Pancreas (tissue), 10 donors: ENCODE measurements around the gene LPO. TPM values are rescaled to one million over a fixed set of nuclear protein-coding genes. Genes with fewer than 3 reads are reported as not detected.

Experiments
- ATAC-seq, 4 donors: fragments of 200-7000 bp; cut with Tn5 transposase; one replicate each; pipeline versions ENCODE4 v1.8.0 to v1.9.1; 2020; ENCODE audit warnings: mild to moderate bottlenecking in 4 of 4, moderate library complexity in 4 of 4
- DNase-seq, 6 donors: peaks; one replicate each; pipeline ENCODE4 v3.0.0-alpha.2; 2020
- FAIRE-seq: peaks from 2 replicates; lab custom pipeline; 2012; peaks lifted over from hg19 to GRCh38; lab: Jason Lieb, UNC
- H3K27ac ChIP-seq, 4 donors: fragments of 200-600 bp; sonication (generic); 1 replicate in 3 of 4; 2 replicates in 1 of 4; pipeline versions ENCODE4 v1.5.0 to v1.8.0; 2020
- H3K27me3 ChIP-seq, 4 donors: fragments of 200-600 bp; one replicate each; pipeline ENCODE4 v1.8.0; 2021
- H3K36me3 ChIP-seq, 3 donors: fragments of 200-600 bp; sonication (generic) in 1 of 3; one replicate each; pipeline versions ENCODE4 v1.5.0 to v1.8.0; 2020 to 2021
- H3K4me1 ChIP-seq, 3 donors: fragments of 200-600 bp; one replicate each; pipeline ENCODE4 v1.8.0; 2021
- H3K4me3 ChIP-seq, 4 donors: fragments of 200-600 bp; sonication (generic) in 2 of 4; one replicate each; pipeline versions ENCODE4 v1.5.0 to v1.8.0; 2020 to 2021
- H3K9me3 ChIP-seq, 4 donors: fragments of 200-600 bp; one replicate each; pipeline ENCODE4 v1.8.0; 2021
- CTCF ChIP-seq, 4 donors: fragments of 200-600 bp; sonication (generic) in 3 of 4; IDR thresholded peaks; one replicate each; pipeline versions ENCODE4 v1.5.0 to v1.8.0; 2021; ENCODE audit warnings: antibody characterized with exemption in 4 of 4
- WGBS, 2 donors: extraction: QIAGEN DNeasy Blood & Tissue Kit; methylation state at CpG; one replicate each; pipeline ENCODE4 v1.1.7; 2013; 5-methylcytosine and 5-hydroxymethylcytosine counted together
- intact Hi-C, 3 donors: fragments of 100-400 bp; cut with DNase I; formaldehyde crosslinking; loops; one replicate each; pipeline versions ENCODE4 v1.11.1 to v1.14.2; 2022
- polyA plus RNA-seq, 2 donors: library from polyadenylated mRNA; stranded (reverse); fragments of 200-250 nt; gene quantifications; one replicate each; pipeline ENCODE4 v1.2.3, GENCODE V29; 2013
- total RNA-seq, 6 donors: library from RNA; stranded (reverse); fragmentation: NEBNext Ultra II Directional in 4 of 6; extraction: Animal tissue kit (Norgen Biotek cat#: 25700) in 4 of 6; gene quantifications; one replicate each; pipeline versions ENCODE4 v1.2.1 to v1.2.4, GENCODE V29; 2021 to 2023
- donor health status: healthy with polysubstance abuse.
- donor health status: DM: no; HTN: no; CAD: no; lungs with moderate emphysema.
- donor health status: DM: no; HTN: no; CAD: no.
- donor health status: control.
- donor health status: control.
- donor health status: Bipolar disorder and iron deficiency.
- donor health status: DM: yes; HTN: yes; CAD: no.
- donor health status: DM: no; HTN: no; CAD: no.
- donor health status: DM: no; HTN: no; CAD: no.
- donor health status: DM: yes; HTN: yes; CAD: no.

The LPO gene
- total and polyA plus RNA-seq, 8 donors = 0.08 to 0.23 TPM; not detected in 6

GRCh38 chr17:58313815-58314705 lies 75.7 kb downstream of the LPO start:
- intact Hi-C loops = no loop called here
- Histone ChIP-seq H3K27me3 (no peaks in the 10 kb centered on the region), H3K4me1 (no peaks in the 10 kb centered on the region), H3K27ac (no peak overlapping the region), H3K4me3 (no peak overlapping the region), H3K9me3 (no peaks in the 10 kb centered on the region), H3K36me3 (no peaks in the 10 kb centered on the region)
- FAIRE-seq (no peak), ATAC-seq (no peak), DNase-seq (no peak)
- 80 to 85% methylated on average over 7 of the region's 7 CpGs for WGBS, 2 donors
- TF ChIP-seq CTCF (IDR thresholded peaks at IDR 0.05) = no peak

- WGBS, 2 donors = 82 to 87% methylated on average over 6 of the region's 6 CpGs
- Histone ChIP-seq H3K4me1 (no peaks in the 10 kb centered on the region), H3K36me3 (no peaks in the 10 kb centered on the region), H3K27me3 (no peaks in the 10 kb centered on the region), H3K4me3 (no peak overlapping the region), H3K27ac (no peak overlapping the region), H3K9me3 (no peaks in the 10 kb centered on the region)
- intact Hi-C loops = no loop called here
- DNase-seq (no peak), FAIRE-seq (no peak), ATAC-seq (no peak)
- TF ChIP-seq CTCF (IDR thresholded peaks at IDR 0.05) = no peak
Observed at GRCh38 chr17:58314706-58315015, 76.3 kb downstream of the LPO start.

- intact Hi-C loops = no loop called here
- no peaks in the 10 kb centered on the region for H3K9me3 ChIP-seq
- H3K4me1 ChIP-seq = no peaks in the 10 kb centered on the region
- ATAC-seq (no peak), DNase-seq (peak in 4 of 6 donors; percentile 1 to 20 (median 10)), FAIRE-seq (no peak)
- no peaks in the 10 kb centered on the region for H3K27me3 ChIP-seq
- no peak overlapping the region for H3K4me3 ChIP-seq
- no peak for TF ChIP-seq CTCF (IDR thresholded peaks at IDR 0.05)
- 90 to 92% methylated on average over 6 of the region's 6 CpGs for WGBS, 2 donors
- no peak overlapping the region for H3K27ac ChIP-seq
- H3K36me3 ChIP-seq = no peaks in the 10 kb centered on the region
Observed at GRCh38 chr17:58315281-58315711, 76.9 kb downstream of the LPO start.

- no peak overlapping the region for H3K4me3 ChIP-seq
- no peaks in the 10 kb centered on the region for H3K9me3 ChIP-seq
- H3K27ac ChIP-seq = no peak overlapping the region
- H3K27me3 ChIP-seq = no peaks in the 10 kb centered on the region
- FAIRE-seq = no peak
- intact Hi-C loops = no loop called here
- no peak for ATAC-seq
- no peaks in the 10 kb centered on the region for H3K4me1 ChIP-seq
- 83 to 89% methylated on average over 4 of the region's 4 CpGs for WGBS, 2 donors
- TF ChIP-seq CTCF (IDR thresholded peaks at IDR 0.05) = no peak
- peak in 1 of 6 donors; percentile 1 for DNase-seq
- H3K36me3 ChIP-seq = no peaks in the 10 kb centered on the region
Observed at GRCh38 chr17:58315750-58316149, 77.4 kb downstream of the LPO start.
